MG63 (cell line): ENCODE measurements around the gene EGFL7. TPM values are rescaled to one million over a fixed set of nuclear protein-coding genes. Genes with fewer than 3 reads are reported as not detected.

Experiments used
- total RNA-seq: library from RNA; depleted of rRNA; stranded (reverse); fragments of >200 nt; shearing (Covaris generic); gene quantifications from 2 replicates; pipeline ENCODE4 v1.2.3, GENCODE V29; 2014; ENCODE audit warnings: low replicate concordance; rRNA removed

The EGFL7 gene
- total RNA-seq, 1 experiment from 2014 or later = 25.9 TPM

Other genes with a start within 250 kb of the EGFL7 start
- gene INPP5E, start 223.1 kb upstream of the EGFL7 start, total RNA-seq = 2.9 and 10.4 TPM in 2 replicates
- gene SEC16A, start 179.9 kb upstream of the EGFL7 start, total RNA-seq = 4.3 and 7.5 TPM in 2 replicates
- gene NOTCH1, start 116.9 kb upstream of the EGFL7 start, total RNA-seq = 4.4 and 4.7 TPM in 2 replicates
- 58.8 and 116 TPM in 2 replicates for gene AGPAT2, start 24.5 kb downstream of the EGFL7 start, total RNA-seq
- gene DIPK1B, start 49.7 kb downstream of the EGFL7 start, total RNA-seq = 11.5 and 13.3 TPM in 2 replicates
- gene LCN10, start 80.0 kb downstream of the EGFL7 start, total RNA-seq = not detected in 2 replicates
- gene LCN6, start 85.6 kb downstream of the EGFL7 start, total RNA-seq = not detected in 2 replicates
- not detected in 2 replicates for gene LCN8, start 95.3 kb downstream of the EGFL7 start, total RNA-seq
- not detected in 2 replicates for gene LCN15, start 101.6 kb downstream of the EGFL7 start, total RNA-seq
- 53.9 and 57.5 TPM in 2 replicates for gene TMEM141, start 128.4 kb downstream of the EGFL7 start, total RNA-seq
- gene CCDC183, start 133.4 kb downstream of the EGFL7 start, total RNA-seq = not detected in 2 replicates
- 67.4 and 101 TPM in 2 replicates for gene RABL6, start 145.0 kb downstream of the EGFL7 start, total RNA-seq
- gene AJM1, start 179.6 kb downstream of the EGFL7 start, total RNA-seq = 0.82 TPM in 1 of 2 replicates, not detected in the other
- gene PHPT1, start 186.5 kb downstream of the EGFL7 start, total RNA-seq = 47.1 and 74.1 TPM in 2 replicates
- gene MAMDC4, start 189.4 kb downstream of the EGFL7 start, total RNA-seq = 0.44 and 0.63 TPM in 2 replicates
- 402 and 494 TPM in 2 replicates for gene EDF1, start 203.4 kb downstream of the EGFL7 start, total RNA-seq
- gene TRAF2, start 223.6 kb downstream of the EGFL7 start, total RNA-seq = 27.6 and 46.5 TPM in 2 replicates